ENCODE results near the gene TBXAS1. TPM values are rescaled to one million over a fixed set of nuclear protein-coding genes. Genes with fewer than 3 reads are reported as not detected.

Gene TBXAS1
- total RNA-seq, 2 experiments from 2014 or later, result 0.86 TPM; not detected in 1

DNA sequence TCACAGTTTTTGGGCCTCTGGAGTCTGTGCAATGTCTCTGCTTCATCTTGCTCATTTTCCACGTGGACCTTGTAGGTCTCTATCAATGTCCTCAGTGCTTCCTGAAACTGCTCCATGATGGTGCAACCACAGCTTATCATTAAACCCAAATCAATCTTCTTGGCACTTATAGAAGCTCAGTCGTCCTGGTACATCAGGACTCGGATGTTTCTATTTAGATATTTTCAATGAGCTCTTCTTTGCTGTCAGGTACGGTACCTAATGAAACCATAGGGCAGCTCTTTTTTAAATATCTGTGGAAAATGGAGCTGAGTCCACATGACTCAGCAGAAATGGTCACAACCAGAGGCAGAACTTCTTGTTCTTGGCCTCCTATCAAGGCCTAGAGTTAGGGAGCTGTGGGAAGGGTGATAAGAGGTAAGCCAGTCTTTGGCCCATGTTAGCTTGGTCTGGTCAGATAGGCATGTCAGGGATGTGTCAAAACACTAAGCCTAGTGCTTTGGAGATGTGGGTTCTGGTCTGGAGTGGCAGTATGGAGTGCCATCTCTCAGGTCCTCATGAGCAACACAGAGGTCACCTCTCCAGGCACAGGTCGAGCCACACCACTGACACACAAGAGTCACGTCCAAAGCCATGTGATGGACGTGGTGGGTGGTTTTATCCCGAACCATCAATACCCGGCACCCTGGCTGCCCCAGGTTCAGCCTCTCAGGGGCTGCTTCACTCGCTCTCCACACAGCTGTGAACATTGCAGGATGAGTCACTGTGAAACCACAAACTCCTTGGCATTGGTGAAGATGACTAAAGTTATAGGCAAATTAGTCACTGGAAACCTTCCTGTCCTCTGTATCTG lies 87.0 kb downstream of the TBXAS1 start:
- Histone ChIP-seq H2AFZ (ENCODE audit: low read length) (peak overlapping the region; percentile 34; the same call in 1 of the 2 replicates), H4K20me1 (ENCODE audit: insufficient read depth, low read length) (no peaks in the 10 kb centered on the region), H3K9me2 (ENCODE audit: insufficient read depth, low read length) (no peaks in the 10 kb centered on the region), H3K4me3 (ENCODE audit: low read depth, low read length, poor library complexity, severe bottlenecking) (peak overlapping the region; percentile 60), H3K4me1 (ENCODE audit: insufficient read depth, low read length, poor library complexity, severe bottlenecking) (peaks cover 76% of the 10 kb centered on the region), H3K4me2 (ENCODE audit: low read length) (peak overlapping the region; percentile 81), H3K27ac (ENCODE audit: low read depth, low read length, poor library complexity, severe bottlenecking) (peak overlapping the region; percentile 97), H3K36me3 (ENCODE audit: insufficient read depth, low read length) (no peaks in the 10 kb centered on the region), H3K9me3 (ENCODE audit: low read length) (no peaks in the 10 kb centered on the region), H3K79me2 (ENCODE audit: insufficient read depth, low read depth, low read length) (no peaks in the 10 kb centered on the region)
- no TSS peak for BruUV-seq (replicated peaks)
- DNase-seq (ENCODE audit: low spot score), result peak; percentile 89
- intact Hi-C loops (cut with micrococcal nuclease; ENCODE audit: unreplicated experiment), result loop anchor here (1.0 to 10.0 kb wide), 4 partner anchors 75 to 759 kb away; partner anchors contain the start of gene ADCK2
- ChIA-PET CTCF (ENCODE audit: unreplicated experiment) (interaction anchor here (0.8 to 1.5 kb wide), 3 partner anchors 14 to 86 kb away, joined by 3 to 4 read pairs (median 3); no protein-coding TSS in a partner anchor), POLR2A (interaction anchor here (0.6 to 4.3 kb wide), 10 partner anchors 8 to 787 kb away, joined by 3 to 22 read pairs (median 3); partner anchors contain the start of gene HIPK2)
- no peak for TF ChIP-seq EZH2phosphoT487 (IDR thresholded peaks at IDR 0.05; ENCODE audit: borderline replicate concordance, low read depth, low read length)
- no peak for TF ChIP-seq CTCF (conservative IDR thresholded peaks at IDR 0.05; ENCODE audit: low read length)

DNA sequence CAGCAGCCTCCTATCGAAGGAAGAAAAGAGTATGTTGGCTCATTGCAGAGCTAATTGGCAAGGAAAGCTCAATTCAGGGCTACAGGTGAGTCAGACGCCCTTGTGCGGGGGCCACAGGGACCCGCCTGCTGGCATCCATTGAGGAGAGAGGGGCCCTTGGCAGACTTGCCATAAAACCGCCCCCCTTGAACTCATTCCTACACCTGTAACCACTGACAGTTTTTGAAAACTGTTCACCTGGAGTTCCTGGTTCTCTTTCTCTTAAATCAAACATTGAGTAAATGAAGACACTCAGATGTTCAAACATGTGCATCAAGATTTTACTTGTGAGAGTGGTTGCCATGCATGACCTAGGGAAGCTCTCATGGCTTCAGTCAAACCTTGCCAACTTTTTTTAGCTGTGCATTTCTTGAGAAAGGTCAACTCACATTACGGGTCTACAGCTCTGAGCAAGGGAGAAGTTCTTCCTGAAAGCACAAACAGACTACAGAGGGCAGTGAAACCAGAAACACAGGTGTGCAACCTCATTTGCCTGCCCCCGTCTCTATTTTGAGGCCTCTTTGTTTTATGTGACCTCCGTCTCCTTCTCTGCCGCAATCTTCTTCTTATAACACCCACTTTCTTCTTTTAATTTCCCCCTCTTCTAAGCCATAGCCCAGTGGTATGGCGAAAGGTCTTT lies 87.8 kb downstream of the TBXAS1 start:
- CTCF ChIA-PET (ENCODE audit: unreplicated experiment), result interaction anchor here (0.8 to 1.5 kb wide), 3 partner anchors 15 to 86 kb away, joined by 3 to 4 read pairs (median 3); no protein-coding TSS in a partner anchor
- intact Hi-C loops (cut with micrococcal nuclease; ENCODE audit: unreplicated experiment), result loop anchor here (1.0 to 10.0 kb wide), 5 partner anchors 74 to 758 kb away; partner anchors contain the start of gene ADCK2

More for the DNA sequence above, 87.8 kb downstream of the TBXAS1 start:
- Histone ChIP-seq H3K79me2 (ENCODE audit: insufficient read depth, low read depth, low read length) (no peaks in the 10 kb centered on the region), H4K20me1 (ENCODE audit: insufficient read depth, low read length) (no peaks in the 10 kb centered on the region), H3K27ac (ENCODE audit: low read depth, low read length, poor library complexity, severe bottlenecking) (peak overlapping the region; percentile 97), H3K9me3 (ENCODE audit: low read length) (no peaks in the 10 kb centered on the region), H2AFZ (ENCODE audit: low read length) (peak overlapping the region; percentile 60; the same call in 1 of the 2 replicates), H3K36me3 (ENCODE audit: insufficient read depth, low read length) (no peaks in the 10 kb centered on the region), H3K9me2 (ENCODE audit: insufficient read depth, low read length) (no peaks in the 10 kb centered on the region), H3K4me1 (ENCODE audit: insufficient read depth, low read length, poor library complexity, severe bottlenecking) (peaks cover 76% of the 10 kb centered on the region), H3K4me2 (ENCODE audit: low read length) (peak overlapping the region; percentile 81), H3K4me3 (ENCODE audit: low read depth, low read length, poor library complexity, severe bottlenecking) (peak overlapping the region; percentile 60)
- DNase-seq (ENCODE audit: low spot score), result peak; percentile 96
- POLR2A ChIA-PET, result interaction anchor here (0.9 to 4.3 kb wide), 9 partner anchors 9 to 139 kb away, joined by 3 to 22 read pairs (median 3); partner anchors contain the start of gene HIPK2
- TF ChIP-seq CTCF (conservative IDR thresholded peaks at IDR 0.05; ENCODE audit: low read length) (no peak), EZH2phosphoT487 (IDR thresholded peaks at IDR 0.05; ENCODE audit: borderline replicate concordance, low read depth, low read length) (no peak)
- no TSS peak for BruUV-seq (replicated peaks)
